ENCODE measurements around the gene PDLIM1. TPM values are rescaled to one million over a fixed set of nuclear protein-coding genes. Genes with fewer than 3 reads are reported as not detected.

PDLIM1 gene
- total and polyA plus RNA-seq, 9 donors = 13.9 to 138 (median 35.3) TPM

DNA sequence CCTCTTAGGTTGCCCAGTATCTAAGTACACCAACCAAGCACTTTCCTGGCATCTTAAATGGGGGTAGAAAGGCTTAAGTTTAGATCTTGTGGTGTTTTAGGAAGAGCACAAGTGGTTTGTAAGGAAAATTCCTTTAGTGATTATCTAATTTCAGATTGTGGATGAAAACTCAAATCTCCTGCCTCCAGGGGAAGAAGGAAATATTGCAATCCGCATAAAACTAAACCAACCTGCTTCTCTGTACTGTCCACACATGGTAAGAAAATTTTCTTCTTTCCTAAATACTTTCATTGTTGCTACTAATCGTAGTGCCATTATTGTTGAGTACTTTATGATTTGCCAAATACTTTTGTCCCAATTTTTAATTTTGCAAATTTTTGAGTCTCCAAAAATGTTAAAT lies 65.7 kb downstream of the PDLIM1 start:
- WGBS, 3 donors = 50 to 80% (median 61%) methylated on average over 2 of the region's 2 CpGs
- Histone ChIP-seq H3K4me3 (no peak overlapping the region), H3K4me1 (ENCODE audit: insufficient read depth) (no peaks in the 10 kb centered on the region), H3K9me3 (no peaks in the 10 kb centered on the region), H3K36me3 (no peaks in the 10 kb centered on the region), H3K27me3 (no peaks in the 10 kb centered on the region), H3K27ac (no peak overlapping the region)
- intact Hi-C loops (cut with DNase I) = no loop called here
- no peak for DNase-seq
- TF ChIP-seq CTCF (IDR thresholded peaks at IDR 0.05) (no peak), EP300 (IDR thresholded peaks at IDR 0.05) (no peak), POLR2A (IDR thresholded peaks at IDR 0.05) (no peak)

DNA sequence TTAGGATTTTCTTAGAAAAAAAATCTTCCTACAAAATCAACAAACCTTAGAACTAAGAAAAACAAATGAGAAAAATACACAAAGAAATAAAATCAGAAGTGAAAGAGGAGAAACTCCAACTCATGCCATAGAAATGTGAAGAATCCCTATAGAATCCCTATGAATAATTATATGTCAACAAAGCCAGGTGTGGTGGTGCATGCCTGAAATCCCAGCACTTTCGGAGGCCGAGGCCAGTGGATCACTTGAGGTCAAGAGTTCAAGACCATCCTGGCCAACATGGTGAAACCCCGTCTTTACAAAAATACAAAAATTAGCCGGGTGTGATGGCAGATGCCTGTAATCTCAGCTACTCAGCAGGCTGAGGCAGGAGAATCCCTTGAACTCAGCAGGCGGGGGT lies 69.7 kb downstream of the PDLIM1 start:
- no peak for DNase-seq
- no peaks in the 10 kb centered on the region for H3K36me3 ChIP-seq
- intact Hi-C loops (cut with DNase I) = no loop called here
- TF ChIP-seq CTCF (IDR thresholded peaks at IDR 0.05) (no peak), EP300 (IDR thresholded peaks at IDR 0.05) (no peak), POLR2A (IDR thresholded peaks at IDR 0.05) (no peak)
- WGBS, 3 donors = 57 to 63% (median 63%) methylated on average over 5 of the region's 5 CpGs
- H3K4me3 ChIP-seq = no peak overlapping the region
- no peaks in the 10 kb centered on the region for H3K9me3 ChIP-seq
- no peak overlapping the region for H3K27ac ChIP-seq
- H3K27me3 ChIP-seq = no peaks in the 10 kb centered on the region
- no peaks in the 10 kb centered on the region for H3K4me1 ChIP-seq (ENCODE audit: insufficient read depth)

DNA sequence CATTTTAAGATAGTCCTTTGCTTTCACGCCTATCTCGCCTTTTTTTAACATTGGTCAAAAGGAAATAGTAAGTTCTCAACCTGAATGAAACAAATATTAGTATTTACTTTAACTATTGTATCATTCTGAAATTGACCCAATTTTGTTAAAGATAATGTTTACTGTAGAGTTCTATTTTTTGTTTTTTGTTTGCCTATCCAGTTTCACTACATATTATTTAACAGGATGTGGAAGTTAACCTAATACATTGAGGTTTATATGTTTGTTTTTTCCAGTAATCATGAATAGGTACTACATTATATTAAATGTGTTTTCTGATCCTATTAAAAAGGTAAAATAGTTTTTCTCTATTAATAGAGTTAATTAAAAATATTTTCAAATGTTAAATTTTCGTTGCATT lies 70.3 kb downstream of the PDLIM1 start:
- intact Hi-C loops (cut with DNase I) = no loop called here
- H3K4me3 ChIP-seq = no peak overlapping the region
- no peak for DNase-seq
- no peaks in the 10 kb centered on the region for H3K36me3 ChIP-seq
- TF ChIP-seq POLR2A (IDR thresholded peaks at IDR 0.05) (no peak), EP300 (IDR thresholded peaks at IDR 0.05) (no peak), CTCF (IDR thresholded peaks at IDR 0.05) (no peak)
- no peaks in the 10 kb centered on the region for H3K27me3 ChIP-seq
- no peaks in the 10 kb centered on the region for H3K9me3 ChIP-seq
- no peak overlapping the region for H3K27ac ChIP-seq
- no peaks in the 10 kb centered on the region for H3K4me1 ChIP-seq (ENCODE audit: insufficient read depth)
- WGBS, 3 donors = 83 to 89% (median 86%) methylated on average over 3 of the region's 3 CpGs

DNA sequence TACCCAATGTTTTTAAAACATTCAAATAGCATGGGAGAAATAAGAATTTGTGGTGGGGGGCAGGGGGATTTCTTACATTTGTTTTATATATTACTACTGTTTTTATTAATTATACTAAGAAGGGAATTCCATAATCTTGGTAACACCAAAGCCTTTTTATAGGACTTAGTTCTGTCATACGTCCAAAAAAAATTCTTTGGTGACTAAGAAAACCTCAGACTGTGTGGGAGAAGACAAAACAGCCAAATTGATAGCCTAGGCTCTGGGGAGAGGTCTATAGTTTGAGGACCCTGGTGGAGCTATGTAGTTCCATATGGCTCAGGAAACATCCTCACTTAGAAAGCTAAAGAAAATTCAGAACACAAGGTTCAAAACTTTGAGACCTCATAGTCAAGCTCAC lies 73.3 kb downstream of the PDLIM1 start:
- DNase-seq = no peak
- H3K4me1 ChIP-seq (ENCODE audit: insufficient read depth) = no peaks in the 10 kb centered on the region
- H3K27me3 ChIP-seq = no peaks in the 10 kb centered on the region
- WGBS, 3 donors = 5 to 17% (median 7%) methylated on average over 1 of the region's 1 CpG
- H3K27ac ChIP-seq = no peak overlapping the region
- intact Hi-C loops (cut with DNase I) = no loop called here
- no peak overlapping the region for H3K4me3 ChIP-seq
- no peaks in the 10 kb centered on the region for H3K36me3 ChIP-seq
- no peaks in the 10 kb centered on the region for H3K9me3 ChIP-seq
- TF ChIP-seq EP300 (IDR thresholded peaks at IDR 0.05) = no peak
- no peak for TF ChIP-seq POLR2A (IDR thresholded peaks at IDR 0.05)
- no peak for TF ChIP-seq CTCF (IDR thresholded peaks at IDR 0.05)

DNA sequence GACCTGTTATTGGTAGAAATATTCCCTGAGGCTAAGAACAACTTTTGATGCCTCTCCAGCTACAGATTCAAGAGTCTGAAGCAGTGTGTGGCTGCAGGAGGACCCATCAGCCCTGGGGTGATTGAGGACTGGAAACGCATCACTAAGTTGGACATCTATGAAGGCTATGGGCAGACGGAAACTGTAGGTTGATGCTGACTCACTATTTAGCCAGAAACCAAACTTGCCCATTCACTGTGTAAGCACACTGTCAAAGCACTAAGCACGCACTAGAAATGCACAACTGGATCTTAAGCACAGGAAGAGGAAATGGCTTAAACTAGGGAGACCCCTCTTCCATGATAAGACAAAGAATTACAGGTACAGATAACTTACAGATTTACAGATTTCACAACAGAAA lies 76.0 kb downstream of the PDLIM1 start:
- intact Hi-C loops (cut with DNase I) = no loop called here
- WGBS, 3 donors = 79 to 92% (median 92%) methylated on average over 3 of the region's 3 CpGs

More for the DNA sequence above, 76.0 kb downstream of the PDLIM1 start:
- Histone ChIP-seq H3K4me1 (ENCODE audit: insufficient read depth) (no peaks in the 10 kb centered on the region), H3K4me3 (no peak overlapping the region), H3K9me3 (no peaks in the 10 kb centered on the region), H3K27ac (no peak overlapping the region), H3K27me3 (no peaks in the 10 kb centered on the region), H3K36me3 (no peaks in the 10 kb centered on the region)
- DNase-seq = no peak
- no peak for TF ChIP-seq POLR2A (IDR thresholded peaks at IDR 0.05)
- no peak for TF ChIP-seq CTCF (IDR thresholded peaks at IDR 0.05)
- TF ChIP-seq EP300 (IDR thresholded peaks at IDR 0.05) = no peak

All from ovary (tissue), 9 donors.